ENCODE measurements around the gene BOK. TPM values are rescaled to one million over a fixed set of nuclear protein-coding genes. Genes with fewer than 3 reads are reported as not detected.

BOK gene
- total and polyA plus RNA-seq, 5 experiments from 2014 or later: 0.53 TPM; not detected in 4

DNA sequence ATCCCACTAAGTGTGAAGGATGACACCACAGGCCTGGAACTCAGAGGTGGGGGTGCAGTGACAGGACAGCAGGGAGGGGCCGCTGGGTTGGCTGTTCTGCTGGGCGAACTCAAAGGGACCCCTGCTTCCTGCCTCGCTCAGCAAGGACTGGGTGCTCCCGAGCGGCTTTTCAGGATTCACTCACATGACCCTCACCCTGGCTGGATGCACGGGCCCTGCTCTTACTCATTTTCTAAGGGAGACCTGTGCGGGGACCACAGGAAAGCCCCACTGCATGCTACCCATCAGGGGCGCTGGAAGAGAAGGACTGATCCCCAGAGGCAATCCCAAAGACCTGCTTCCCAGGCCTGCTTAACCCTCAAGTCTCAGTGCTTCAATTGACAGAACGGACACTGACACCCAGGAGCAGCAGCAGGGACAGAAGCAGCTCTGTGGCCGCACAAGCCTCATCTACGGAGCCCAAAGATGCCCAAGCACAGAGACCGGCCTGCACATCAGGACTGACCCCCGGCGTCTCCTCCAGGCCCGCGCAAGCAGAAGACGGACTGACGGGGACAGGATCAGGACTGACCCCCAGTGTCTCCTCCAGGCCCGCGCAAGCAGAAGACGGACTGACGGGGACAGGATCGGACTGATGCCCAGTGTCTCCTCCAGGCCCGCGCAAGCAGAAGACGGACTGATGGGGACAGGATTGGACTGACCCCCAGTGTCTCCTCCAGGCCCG, 48.8 kb downstream of the BOK start:
- Mint-ChIP-seq H3K27me3 (no peaks in the 10 kb centered on the region), H3K4me1 (peaks cover 12 to 24% (median 20%) of the 10 kb centered on the region in 4 donors), H3K9me3 (no peaks in the 10 kb centered on the region), H3K27ac (peak overlapping the region in 2 of 10 donors; percentile 41 to 56), H3K36me3 (peaks cover 0 to 19% (median 0%) of the 10 kb centered on the region in 3 donors), H3K4me3 (peak overlapping the region in 2 of 10 donors; percentile 37 to 60)
- no peak for ATAC-seq
- DNase-seq: no peak
- POLR2A ChIA-PET: no interaction called here

DNA sequence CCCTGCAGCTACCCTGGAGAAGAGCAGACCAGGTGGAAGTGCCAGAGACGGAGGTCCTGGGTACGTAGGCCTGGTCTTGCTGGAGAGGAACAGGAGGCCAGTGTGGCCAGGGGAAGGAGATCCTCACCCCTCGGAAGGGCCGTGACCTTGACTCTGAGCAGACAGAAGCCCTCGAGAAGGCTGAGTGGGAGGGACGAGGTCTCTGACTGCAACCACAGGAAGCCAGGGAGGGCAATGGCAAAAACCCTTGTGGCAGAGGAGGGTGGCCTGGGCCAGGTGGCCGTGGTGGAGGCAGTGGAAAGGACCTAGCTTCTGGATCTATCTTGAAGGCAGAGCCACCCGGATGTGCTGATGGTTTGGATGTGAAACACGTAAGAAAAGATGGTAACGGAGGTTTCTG, 50.3 kb downstream of the BOK start:
- ATAC-seq: no peak

DNA sequence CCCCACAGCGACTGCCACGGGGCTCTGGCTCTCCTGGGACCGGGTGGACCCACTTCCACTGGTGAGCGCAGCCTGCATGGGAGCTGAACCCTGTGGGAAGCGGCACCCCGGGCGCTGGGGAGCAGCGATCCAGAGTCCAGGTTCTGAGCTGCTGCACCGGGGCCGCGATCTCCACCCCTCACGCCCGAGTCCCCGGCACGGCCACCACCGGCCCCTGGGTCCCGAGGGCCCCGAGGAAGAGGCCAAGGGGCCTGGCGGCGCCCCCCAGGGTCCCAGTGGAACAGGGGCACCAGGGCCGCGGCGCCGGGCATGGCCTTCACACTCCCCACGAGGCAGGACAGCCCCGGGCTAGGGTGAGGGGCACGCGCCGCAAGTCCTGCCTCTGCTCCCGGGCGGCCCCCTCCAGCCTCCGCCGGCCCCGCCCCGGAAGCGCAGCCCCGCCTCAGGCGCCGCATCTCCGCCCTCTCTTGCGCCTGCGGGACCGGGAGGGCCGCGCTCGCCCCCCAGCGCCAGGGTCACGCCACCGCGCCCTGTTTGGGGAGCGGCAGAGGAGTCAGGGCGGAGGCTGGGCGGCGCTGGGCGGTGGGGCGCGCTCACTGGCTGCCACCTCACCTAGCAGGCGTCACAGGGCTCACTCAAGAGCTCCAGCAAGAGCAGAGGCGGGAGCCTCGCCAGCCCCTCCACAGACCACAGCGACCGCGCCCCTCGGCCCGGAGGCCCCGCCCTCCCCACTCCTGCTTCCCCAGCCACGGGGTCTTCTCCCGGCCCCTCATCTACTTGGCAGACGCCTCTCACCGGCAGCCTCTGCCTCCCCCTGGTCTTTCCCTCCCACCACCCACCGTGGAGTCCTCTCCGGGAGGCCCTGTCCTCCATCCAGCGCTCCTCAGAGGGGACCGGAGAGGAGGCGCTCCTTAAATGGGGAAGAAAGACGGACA, 51.6 kb downstream of the BOK start:
- Mint-ChIP-seq H3K4me3 (peak overlapping the region; percentile 24 to 83 (median 73)), H3K36me3 (peaks cover 0 to 12% (median 0%) of the 10 kb centered on the region in 3 donors), H3K4me1 (peaks cover 14 to 28% (median 22%) of the 10 kb centered on the region in 4 donors), H3K9me3 (no peaks in the 10 kb centered on the region), H3K27me3 (no peaks in the 10 kb centered on the region), H3K27ac (peak overlapping the region; percentile 50 to 95 (median 82))
- ATAC-seq: peak; percentile 98 to 99
- POLR2A ChIA-PET: interaction anchor here (2.9 kb wide), 1 partner anchor 28 kb away, joined by 14 read pairs; the partner anchor contains the start of genes ATG4B and THAP4
- peak; percentile 87 to 94 (median 93) for DNase-seq

More for the DNA sequence above, 50.3 kb downstream of the BOK start:
- H3K27ac Mint-ChIP-seq: peak overlapping the region; percentile 2 to 88 (median 78)
- H3K9me3 Mint-ChIP-seq: no peaks in the 10 kb centered on the region
- no peaks in the 10 kb centered on the region for H3K27me3 Mint-ChIP-seq
- no peak for DNase-seq
- H3K4me1 Mint-ChIP-seq: peaks cover 14 to 26% (median 20%) of the 10 kb centered on the region in 4 donors
- peaks cover 0 to 18% (median 0%) of the 10 kb centered on the region in 3 donors for H3K36me3 Mint-ChIP-seq
- peak overlapping the region; percentile 48 to 83 (median 72) for H3K4me3 Mint-ChIP-seq
- POLR2A ChIA-PET: interaction anchor here (2.9 kb wide), 1 partner anchor 29 kb away, joined by 14 read pairs; the partner anchor contains the start of genes ATG4B and THAP4

DNA sequence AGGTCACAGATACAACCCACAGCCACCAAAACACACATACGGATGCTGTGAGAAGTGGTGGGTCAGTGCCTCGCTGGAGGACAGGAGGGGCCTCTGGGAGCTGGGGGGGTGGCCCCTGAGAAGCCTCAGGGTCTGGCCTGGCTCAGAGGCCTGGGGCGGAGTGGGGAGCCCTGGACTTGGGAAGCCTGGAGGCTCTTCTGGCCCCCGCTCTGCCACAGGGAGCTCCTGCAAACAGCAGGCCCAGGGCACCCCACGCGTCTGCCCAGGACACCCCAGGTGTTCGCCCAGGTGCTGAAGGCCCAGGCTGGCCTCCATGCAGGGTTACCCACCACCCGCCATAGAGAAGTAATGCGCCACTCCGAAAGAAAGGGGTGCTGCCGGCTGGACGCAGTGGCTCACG, 52.5 kb downstream of the BOK start:
- POLR2A ChIA-PET: interaction anchor here (0.7 to 2.9 kb wide), 2 partner anchors 23 to 27 kb away, joined by 7 to 14 read pairs; partner anchors contain the start of genes ATG4B and THAP4
- Mint-ChIP-seq H3K4me1 (peaks cover 17 to 36% (median 28%) of the 10 kb centered on the region in 4 donors), H3K27ac (peak overlapping the region; percentile 47 to 95 (median 80)), H3K4me3 (peak overlapping the region in 7 of 10 donors; percentile 24 to 77 (median 57)), H3K27me3 (no peaks in the 10 kb centered on the region), H3K36me3 (peaks cover 0 to 11% (median 0%) of the 10 kb centered on the region in 3 donors), H3K9me3 (no peaks in the 10 kb centered on the region)
- ATAC-seq (no peak), DNase-seq (no peak)

DNA sequence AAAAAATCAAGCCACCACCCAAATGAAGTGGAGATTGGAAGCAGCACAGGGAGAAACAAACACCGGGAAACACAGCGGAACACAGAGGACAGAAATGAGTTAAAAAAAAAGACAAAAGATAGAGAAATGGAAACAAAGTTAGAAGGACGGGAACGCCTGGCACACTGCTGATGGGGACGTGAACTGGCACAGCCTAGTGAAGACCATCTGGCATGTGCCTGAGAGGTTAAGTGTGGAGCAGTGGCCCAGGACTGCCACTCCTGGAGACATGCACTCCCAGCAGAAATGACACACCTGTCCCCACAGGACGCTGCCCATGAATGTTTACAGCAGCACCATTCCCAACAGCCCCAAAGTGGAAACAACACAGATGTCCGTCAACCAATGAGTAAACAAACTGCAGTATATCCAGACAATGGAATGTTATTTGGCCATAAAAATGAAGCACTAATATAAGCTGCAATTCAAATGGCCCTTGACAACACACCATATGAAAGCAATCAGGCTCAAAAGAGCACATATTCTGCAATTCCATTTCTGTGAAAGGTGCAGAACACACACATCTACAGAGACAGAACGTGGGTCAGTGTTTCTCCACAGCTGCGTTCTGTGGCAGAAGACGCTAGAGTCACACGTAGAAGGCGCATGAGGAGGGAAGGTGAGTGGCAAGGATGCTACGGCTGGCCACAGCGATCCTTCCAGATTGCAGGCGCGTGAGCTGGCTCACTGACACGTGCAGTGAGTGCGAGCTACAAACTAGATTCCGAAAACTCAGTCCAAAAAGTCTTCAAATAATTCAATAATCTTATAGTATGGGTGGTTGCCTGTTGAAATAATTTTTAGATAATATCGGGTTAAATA, 53.8 kb downstream of the BOK start:
- DNase-seq (no peak), ATAC-seq (no peak)
- Mint-ChIP-seq H3K9me3 (no peaks in the 10 kb centered on the region), H3K27me3 (no peaks in the 10 kb centered on the region), H3K4me3 (peak overlapping the region in 1 of 10 donors; percentile 6), H3K27ac (peak overlapping the region in 6 of 10 donors; percentile 31 to 52 (median 39)), H3K36me3 (peaks cover 0 to 7% (median 0%) of the 10 kb centered on the region in 3 donors), H3K4me1 (peaks cover 18 to 46% (median 40%) of the 10 kb centered on the region in 4 donors)
- POLR2A ChIA-PET: no interaction called here

DNA sequence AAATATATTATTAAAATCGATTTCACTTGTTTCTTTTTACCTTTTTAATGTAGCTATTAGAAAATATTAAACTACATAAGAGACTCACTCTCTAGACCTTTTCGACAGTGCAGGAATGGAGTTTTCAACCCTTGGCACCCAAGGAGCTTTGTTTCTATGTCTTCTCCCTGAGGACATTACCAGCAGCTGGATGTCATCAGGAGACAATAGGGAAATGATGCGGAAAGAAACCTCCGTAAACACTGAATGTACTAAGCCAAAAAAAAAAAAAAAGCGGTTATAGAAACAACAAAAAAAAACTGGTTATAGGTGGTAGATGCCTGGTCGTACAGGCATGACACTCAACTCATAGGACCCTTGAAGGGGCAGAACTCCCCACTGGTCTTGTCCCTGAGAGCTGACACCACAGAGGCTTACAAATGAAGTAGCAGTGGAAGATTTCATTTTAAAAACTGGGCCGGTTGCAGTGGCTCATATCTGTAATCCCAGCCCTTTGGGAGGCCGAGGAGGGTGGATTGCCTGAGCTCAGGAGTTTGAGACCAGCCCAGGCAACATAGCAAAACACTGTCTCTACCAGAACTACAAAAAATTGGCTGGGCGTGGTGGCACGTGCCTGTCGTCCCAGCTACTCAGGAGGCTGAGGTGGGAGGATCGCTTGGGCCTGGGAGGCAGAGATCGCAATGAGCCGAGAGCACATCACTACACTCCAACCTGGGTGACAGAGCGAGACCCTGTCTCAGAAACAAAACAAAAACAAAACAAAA, 54.7 kb downstream of the BOK start:
- Mint-ChIP-seq H3K4me1 (peaks cover 23 to 53% (median 48%) of the 10 kb centered on the region in 4 donors), H3K4me3 (no peak overlapping the region), H3K27ac (peak overlapping the region in 2 of 10 donors; percentile 5 to 19), H3K27me3 (no peaks in the 10 kb centered on the region), H3K9me3 (no peaks in the 10 kb centered on the region), H3K36me3 (peaks cover 0 to 7% (median 0%) of the 10 kb centered on the region in 3 donors)
- POLR2A ChIA-PET: no interaction called here
- DNase-seq (no peak), ATAC-seq (no peak)

DNA sequence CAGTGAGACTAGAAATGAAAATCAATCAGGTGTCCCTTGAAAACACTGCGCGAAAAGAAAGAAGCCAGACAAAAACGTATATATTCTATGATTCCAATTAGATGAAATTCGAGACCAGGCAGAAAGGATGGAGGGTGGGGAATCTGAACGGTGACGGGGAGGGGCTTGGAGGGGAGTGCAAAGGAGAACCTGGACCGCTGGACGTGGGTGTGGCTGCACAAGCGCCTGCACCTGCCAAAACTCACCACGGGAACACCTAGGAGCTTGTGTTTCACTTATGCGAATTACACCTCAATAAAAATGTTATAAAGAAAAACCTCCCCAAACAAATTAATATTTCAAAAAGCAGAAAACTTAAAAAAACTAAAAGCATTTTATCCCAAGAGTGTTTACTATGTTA, 56.5 kb downstream of the BOK start:
- POLR2A ChIA-PET: no interaction called here
- Mint-ChIP-seq H3K4me3 (peak overlapping the region in 2 of 10 donors; percentile 22 to 65), H3K27ac (peak overlapping the region in 1 of 10 donors; percentile 24), H3K36me3 (peaks cover 0 to 7% (median 0%) of the 10 kb centered on the region in 3 donors), H3K9me3 (no peaks in the 10 kb centered on the region), H3K4me1 (peaks cover 17 to 47% (median 38%) of the 10 kb centered on the region in 4 donors), H3K27me3 (no peaks in the 10 kb centered on the region)
- no peak for ATAC-seq
- no peak for DNase-seq

DNA sequence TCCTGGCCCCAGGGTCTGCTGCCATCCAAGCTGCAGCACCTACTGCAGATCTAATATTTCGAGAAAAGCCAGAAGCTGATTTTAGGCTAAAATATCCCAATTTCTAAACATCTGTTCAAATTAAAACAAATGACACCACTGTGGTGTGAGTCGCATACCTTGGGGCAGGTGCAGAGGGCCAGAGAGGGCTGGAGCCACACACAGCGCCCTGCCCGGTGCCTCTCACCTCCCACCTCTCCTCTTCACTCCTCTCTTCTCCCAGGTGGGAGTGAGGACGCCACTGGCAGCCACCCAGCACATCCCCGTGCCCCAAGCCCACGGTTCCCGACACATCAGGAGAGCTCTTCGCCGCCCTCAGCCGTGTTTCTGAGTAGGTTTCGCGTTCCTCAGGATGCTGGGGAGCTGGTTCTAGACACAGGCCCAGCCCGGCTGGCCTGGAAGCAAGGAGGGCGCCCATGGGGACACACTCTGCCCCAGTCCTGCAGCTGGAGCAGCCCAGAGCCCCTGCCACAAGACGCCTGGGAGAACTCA, 57.0 kb downstream of the BOK start:
- POLR2A ChIA-PET: interaction anchor here (1.2 kb wide), 1 partner anchor 9 kb away, joined by 4 read pairs; no protein-coding TSS in a partner anchor
- Mint-ChIP-seq H3K27ac (peak overlapping the region in 9 of 10 donors; percentile 43 to 89 (median 79)), H3K4me3 (peak overlapping the region in 9 of 10 donors; percentile 62 to 94 (median 78)), H3K36me3 (peaks cover 0 to 7% (median 0%) of the 10 kb centered on the region in 3 donors), H3K27me3 (no peaks in the 10 kb centered on the region), H3K9me3 (peaks cover 0 to under 1% (median 0%) of the 10 kb centered on the region in 9 donors), H3K4me1 (peaks cover 19 to 44% (median 38%) of the 10 kb centered on the region in 4 donors)
- DNase-seq (no peak), ATAC-seq (no peak)

DNA sequence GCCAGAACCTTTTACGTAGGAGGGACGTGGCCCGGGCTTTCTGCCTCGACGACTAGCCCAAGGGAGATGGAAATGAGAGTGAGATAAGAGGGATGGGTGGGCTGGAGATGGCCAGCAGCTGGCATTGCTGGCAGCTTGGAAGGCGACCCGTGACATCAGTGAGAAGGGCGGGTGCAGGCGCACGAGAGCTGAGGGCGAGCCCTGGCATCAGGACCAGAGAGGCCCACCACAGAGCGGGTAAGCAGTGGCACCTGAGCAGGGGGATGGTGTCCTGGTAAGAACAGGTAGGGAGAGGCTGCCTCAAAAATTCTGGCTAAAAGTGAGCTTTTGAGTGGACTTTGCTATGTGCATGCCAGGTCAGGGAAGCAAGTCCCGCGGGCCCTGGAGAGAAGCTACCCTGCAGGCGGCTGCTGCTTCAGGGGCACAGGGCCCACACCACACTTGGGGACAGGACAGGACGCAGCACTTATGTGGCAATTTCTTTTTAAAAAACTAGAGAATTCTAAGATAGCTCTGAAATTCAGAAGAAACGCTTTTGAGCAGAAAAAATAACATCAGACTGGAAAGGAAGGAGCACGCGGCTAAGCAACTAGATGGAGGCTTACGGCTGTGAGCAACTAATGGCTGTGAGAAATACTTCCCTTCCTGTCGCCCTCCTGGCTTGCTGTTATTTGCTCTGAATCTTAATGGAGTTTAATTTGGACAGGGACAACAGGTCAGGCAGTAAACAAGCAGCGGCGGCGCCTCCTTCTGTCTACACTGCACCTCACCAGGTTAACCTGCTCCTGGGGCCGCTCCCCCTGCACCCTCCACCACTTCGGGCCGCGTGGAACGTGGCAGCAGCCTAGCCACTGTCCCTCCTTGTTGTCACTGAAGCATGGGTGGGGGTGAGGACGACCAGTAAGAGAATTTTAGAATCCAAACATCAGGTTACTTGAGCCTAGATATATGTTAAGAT, 57.9 kb downstream of the BOK start:
- DNase-seq: no peak
- ATAC-seq: no peak
- peaks cover 0 to 3% (median 0%) of the 10 kb centered on the region in 9 donors for H3K9me3 Mint-ChIP-seq
- H3K27me3 Mint-ChIP-seq: no peaks in the 10 kb centered on the region
- H3K4me1 Mint-ChIP-seq: peaks cover 20 to 44% (median 39%) of the 10 kb centered on the region in 4 donors
- peak overlapping the region; percentile 81 to 97 (median 94) for H3K4me3 Mint-ChIP-seq
- peaks cover 0 to 9% (median 0%) of the 10 kb centered on the region in 3 donors for H3K36me3 Mint-ChIP-seq
- POLR2A ChIA-PET: interaction anchor here (1.2 kb wide), 1 partner anchor 8 kb away, joined by 4 read pairs; no protein-coding TSS in a partner anchor
- H3K27ac Mint-ChIP-seq: peak overlapping the region; percentile 62 to 98 (median 88)
